ENCODE measurements around the gene TREML2. TPM values are rescaled to one million over a fixed set of nuclear protein-coding genes. Genes with fewer than 3 reads are reported as not detected.
A peak's percentile ranks its signal among the peaks of the same experiment; 100 is the strongest.

Gene TREML2
- total and polyA plus RNA-seq, 9 of the 15 experiments (the other 6 are each of a cell fraction or from before 2014, with no cell fraction given), result 0.20 to 2.9 (median 1.4) TPM

GRCh38 chr6:41177287-41177686 lies 23.7 kb downstream of the TREML2 start (continued):
- TF ChIP-seq THRB (CRISPR knock-in tag; conservative IDR thresholded peaks at IDR 0.05) (peak; percentile 55; the same call in 1 of the 2 replicates), HOXB6 (CRISPR knock-in tag; IDR thresholded peaks at IDR 0.05; ENCODE audit: borderline replicate concordance) (no peak), SMAD2 (IDR thresholded peaks at IDR 0.05; ENCODE audit: low read depth, low read length) (no peak), ETV1 (tag; conservative IDR thresholded peaks at IDR 0.05; ENCODE audit: low read depth) (no peak), E2F5 (CRISPR knock-in tag; IDR thresholded peaks at IDR 0.05) (no peak), ETV5 (CRISPR knock-in tag; IDR thresholded peaks at IDR 0.05; ENCODE audit: low read depth) (no peak), USF1 (CRISPR knock-in tag; IDR thresholded peaks at IDR 0.05) (no peak), ZNF589 (CRISPR knock-in tag; IDR thresholded peaks at IDR 0.05; ENCODE audit: low read depth) (0 out of 2 replicates have a peak, but pooled peaks have one; percentile 1), ZBTB26 (CRISPR knock-in tag; IDR thresholded peaks at IDR 0.05) (peak; percentile 29; the same call in 1 of the 2 replicates), ZNF24 (IDR thresholded peaks at IDR 0.05) (no peak), MTA1 (IDR thresholded peaks at IDR 0.05; ENCODE audit: borderline replicate concordance) (no peak), POLR2AphosphoS2 (IDR thresholded peaks at IDR 0.05; ENCODE audit: low read length) (no peak), ZBTB40 (IDR thresholded peaks at IDR 0.05) (no peak), ZBTB40 (CRISPR knock-in tag; IDR thresholded peaks at IDR 0.05) (no peak), FOXK2 (conservative IDR thresholded peaks at IDR 0.05 in 1 of 2, IDR thresholded peaks at IDR 0.05 in 1 of 2; ENCODE audit: low read depth in 2 of 2) (no peak)

Measured in K562 (cell line).